Embryonic facial prominence (tissue), 1 donor: Measurements from ENCODE around the gene EIPR1.
"Not testable (repeated sequence)": the region's sequence is repeated elsewhere in the genome, so short reads cannot be mapped to it uniquely, and the experiment has no call there.

Experiments used
- DNase-seq: peaks from one replicate; pipeline ENCODE4 v3.0.0-alpha.2; 2016; ENCODE audit errors: extremely low spot score

EIPR1 gene

GRCh38 chr2:3357926-3358325, 19.7 kb downstream of the EIPR1 start:
- no peak for DNase-seq

- not testable (repeated sequence) for DNase-seq
Observed at GRCh38 chr2:3357446-3357845, 20.2 kb downstream of the EIPR1 start.

- DNase-seq = no peak
Observed at GRCh38 chr2:3356799-3357198, 20.8 kb downstream of the EIPR1 start.

- DNase-seq = no peak
Observed at GRCh38 chr2:3355951-3356569, 21.6 kb downstream of the EIPR1 start.

GRCh38 chr2:3354986-3355385, 22.6 kb downstream of the EIPR1 start:
- no peak for DNase-seq

- no peak for DNase-seq
Observed at GRCh38 chr2:3349211-3349693, 28.4 kb downstream of the EIPR1 start.

GRCh38 chr2:3348767-3349166, 28.9 kb downstream of the EIPR1 start:
- DNase-seq = no peak

GRCh38 chr2:3345621-3346020, 32.0 kb downstream of the EIPR1 start:
- DNase-seq = no peak

- DNase-seq = no peak
Observed at GRCh38 chr2:3344897-3345296, 32.7 kb downstream of the EIPR1 start.

- DNase-seq = no peak
Observed at GRCh38 chr2:3343012-3343411, 34.6 kb downstream of the EIPR1 start.

- DNase-seq = no peak
Observed at GRCh38 chr2:3342324-3342723, 35.3 kb downstream of the EIPR1 start.

GRCh38 chr2:3341336-3341735, 36.3 kb downstream of the EIPR1 start:
- no peak for DNase-seq

- DNase-seq = no peak
Observed at GRCh38 chr2:3340144-3340543, 37.5 kb downstream of the EIPR1 start.

- DNase-seq = no peak
Observed at GRCh38 chr2:3338340-3338739, 39.3 kb downstream of the EIPR1 start.

- no peak for DNase-seq
Observed at GRCh38 chr2:3336844-3337243, 40.8 kb downstream of the EIPR1 start.

GRCh38 chr2:3334392-3335345, 42.9 kb downstream of the EIPR1 start:
- no peak for DNase-seq

GRCh38 chr2:3332133-3332532, 45.5 kb downstream of the EIPR1 start:
- no peak for DNase-seq

GRCh38 chr2:3329491-3329890, 48.1 kb downstream of the EIPR1 start:
- DNase-seq = no peak

GRCh38 chr2:3326871-3327270, 50.7 kb downstream of the EIPR1 start:
- no peak for DNase-seq

- DNase-seq = no peak
Observed at GRCh38 chr2:3326182-3326537, 51.5 kb downstream of the EIPR1 start.

- no peak for DNase-seq
Observed at GRCh38 chr2:3325458-3326181, 52.0 kb downstream of the EIPR1 start.
